NB4 (cell line): ENCODE measurements around the gene PGM1.

ENCODE experiments used
- MYC ChIP-seq: IDR thresholded peaks from 2 replicates; pipeline ENCODE4 v1.6.1; 2011; ENCODE audit warnings: low read depth, low read length
- POLR2A ChIP-seq: IDR thresholded peaks from 2 replicates; pipeline ENCODE4 v1.6.1; 2011; ENCODE audit warnings: mild to moderate bottlenecking; ENCODE audit not compliant: insufficient read length; ENCODE audit errors: extremely low read depth
- TF ChIP-seq, protein P1 (sequence below): IDR thresholded peaks from one replicate; pipeline ENCODE4 v1.5.1; 2012; ENCODE audit warnings: low read depth, low read length
- TF ChIP-seq, protein P2 (sequence below): IDR thresholded peaks from 2 replicates; pipeline ENCODE4 v1.6.1; 2011; ENCODE audit warnings: low read depth, low read length

DNA sequence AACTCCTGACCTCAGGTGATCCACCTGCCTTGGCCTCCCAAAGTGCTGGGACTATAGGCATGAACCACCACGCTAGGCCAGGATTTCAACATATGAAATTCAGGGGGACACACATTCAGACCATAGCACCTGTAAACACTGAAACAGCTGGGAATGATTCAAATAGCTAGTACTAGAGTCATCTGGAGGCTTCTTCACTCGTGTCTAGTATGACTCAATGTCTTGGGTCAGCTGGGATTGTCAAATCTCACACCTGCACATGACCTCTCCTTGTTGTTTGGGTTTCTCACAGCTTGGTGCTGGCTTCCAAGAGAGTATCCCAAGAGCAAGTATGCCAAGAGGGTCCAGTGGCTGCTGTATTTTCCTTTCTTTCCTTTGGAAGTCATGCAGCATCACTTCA is 75.1 kb downstream of the PGM1 start:
- TF ChIP-seq POLR2A (no peak), MYC (no peak)
- TF ChIP-seq, protein P1, sequence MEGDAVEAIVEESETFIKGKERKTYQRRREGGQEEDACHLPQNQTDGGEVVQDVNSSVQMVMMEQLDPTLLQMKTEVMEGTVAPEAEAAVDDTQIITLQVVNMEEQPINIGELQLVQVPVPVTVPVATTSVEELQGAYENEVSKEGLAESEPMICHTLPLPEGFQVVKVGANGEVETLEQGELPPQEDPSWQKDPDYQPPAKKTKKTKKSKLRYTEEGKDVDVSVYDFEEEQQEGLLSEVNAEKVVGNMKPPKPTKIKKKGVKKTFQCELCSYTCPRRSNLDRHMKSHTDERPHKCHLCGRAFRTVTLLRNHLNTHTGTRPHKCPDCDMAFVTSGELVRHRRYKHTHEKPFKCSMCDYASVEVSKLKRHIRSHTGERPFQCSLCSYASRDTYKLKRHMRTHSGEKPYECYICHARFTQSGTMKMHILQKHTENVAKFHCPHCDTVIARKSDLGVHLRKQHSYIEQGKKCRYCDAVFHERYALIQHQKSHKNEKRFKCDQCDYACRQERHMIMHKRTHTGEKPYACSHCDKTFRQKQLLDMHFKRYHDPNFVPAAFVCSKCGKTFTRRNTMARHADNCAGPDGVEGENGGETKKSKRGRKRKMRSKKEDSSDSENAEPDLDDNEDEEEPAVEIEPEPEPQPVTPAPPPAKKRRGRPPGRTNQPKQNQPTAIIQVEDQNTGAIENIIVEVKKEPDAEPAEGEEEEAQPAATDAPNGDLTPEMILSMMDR, result no peak
- TF ChIP-seq, protein P2, sequence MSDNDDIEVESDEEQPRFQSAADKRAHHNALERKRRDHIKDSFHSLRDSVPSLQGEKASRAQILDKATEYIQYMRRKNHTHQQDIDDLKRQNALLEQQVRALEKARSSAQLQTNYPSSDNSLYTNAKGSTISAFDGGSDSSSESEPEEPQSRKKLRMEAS, result no peak
